Spleen (tissue), 7 donors: ENCODE measurements around the gene MAP4K2.

Experiments used
- POLR2A ChIP-seq, 3 donors: fragments of 450-650 bp; IDR thresholded peaks; one replicate each; pipeline ENCODE4 v1.5.1; 2017; ENCODE audit warnings: antibody characterized with exemption in 3 of 3, mild to moderate bottlenecking in 1 of 3
- POLR2AphosphoS5 ChIP-seq, 3 donors: sonication (generic); formaldehyde crosslinking; IDR thresholded peaks; one replicate each; pipeline ENCODE4 v1.5.1; 2017; ENCODE audit warnings: antibody characterized with exemption in 3 of 3
- TF ChIP-seq, protein P1 (sequence below), 11 experiments: fragments of 200-600 bp in 7 of 11; fragments of 450-650 bp in 4 of 11; sonication (generic) in 4 of 11; IDR thresholded peaks in 8 of 11; conservative IDR thresholded peaks in 3 of 11; 1 replicate in 7 of 11; 2 replicates in 4 of 11; pipeline versions ENCODE4 v1.4.0 to v1.8.0; 2016 to 2021; ENCODE audit warnings: antibody characterized with exemption in 11 of 11, inconsistent platforms in 4 of 11, mild to moderate bottlenecking in 1 of 11
- donor health status: DM: no; HTN: no; CAD: no; lungs with moderate emphysema.
- donor health status: DM: no; HTN: no; CAD: no.
- donor health status: DM: no; HTN: no; CAD: no.

DNA sequence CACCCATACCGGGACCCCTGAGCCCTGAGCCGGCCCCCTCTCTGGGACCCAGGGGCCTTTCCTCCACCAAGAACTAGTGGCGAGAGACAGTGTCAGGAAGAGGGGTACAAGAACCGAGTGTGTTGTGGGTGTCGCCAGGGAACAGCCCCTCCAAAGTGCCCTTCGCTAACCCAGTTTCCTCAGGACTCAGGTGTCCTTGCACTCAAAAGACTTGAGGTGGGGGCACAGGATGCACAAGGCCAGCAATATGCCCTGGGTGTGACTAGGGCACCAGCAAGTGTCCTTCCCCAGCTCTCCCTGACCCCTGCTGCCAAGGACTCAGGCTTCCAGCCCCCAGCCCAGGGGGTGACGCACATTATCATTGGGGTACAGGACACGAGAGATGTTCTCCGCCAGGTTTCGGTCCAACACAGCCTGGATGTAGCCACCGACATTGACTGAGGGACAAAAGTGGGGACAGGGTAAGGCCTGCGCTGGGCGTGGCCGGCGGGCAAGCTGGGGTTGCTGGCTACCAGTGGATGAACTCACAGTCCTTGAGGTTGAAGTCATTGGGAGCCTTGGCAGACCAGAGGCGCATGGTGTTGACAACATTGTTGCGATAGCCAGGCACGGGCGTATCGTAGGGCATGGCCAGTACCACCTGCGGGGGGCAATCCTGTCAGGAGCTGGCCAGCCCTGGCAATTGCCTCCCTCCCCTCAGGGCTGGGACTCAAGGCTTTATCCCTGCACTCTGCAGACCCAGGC is 47.9 kb downstream of the MAP4K2 start:
- TF ChIP-seq, protein P1, sequence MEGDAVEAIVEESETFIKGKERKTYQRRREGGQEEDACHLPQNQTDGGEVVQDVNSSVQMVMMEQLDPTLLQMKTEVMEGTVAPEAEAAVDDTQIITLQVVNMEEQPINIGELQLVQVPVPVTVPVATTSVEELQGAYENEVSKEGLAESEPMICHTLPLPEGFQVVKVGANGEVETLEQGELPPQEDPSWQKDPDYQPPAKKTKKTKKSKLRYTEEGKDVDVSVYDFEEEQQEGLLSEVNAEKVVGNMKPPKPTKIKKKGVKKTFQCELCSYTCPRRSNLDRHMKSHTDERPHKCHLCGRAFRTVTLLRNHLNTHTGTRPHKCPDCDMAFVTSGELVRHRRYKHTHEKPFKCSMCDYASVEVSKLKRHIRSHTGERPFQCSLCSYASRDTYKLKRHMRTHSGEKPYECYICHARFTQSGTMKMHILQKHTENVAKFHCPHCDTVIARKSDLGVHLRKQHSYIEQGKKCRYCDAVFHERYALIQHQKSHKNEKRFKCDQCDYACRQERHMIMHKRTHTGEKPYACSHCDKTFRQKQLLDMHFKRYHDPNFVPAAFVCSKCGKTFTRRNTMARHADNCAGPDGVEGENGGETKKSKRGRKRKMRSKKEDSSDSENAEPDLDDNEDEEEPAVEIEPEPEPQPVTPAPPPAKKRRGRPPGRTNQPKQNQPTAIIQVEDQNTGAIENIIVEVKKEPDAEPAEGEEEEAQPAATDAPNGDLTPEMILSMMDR (IDR thresholded peaks at IDR 0.05 in 8 of 11, conservative IDR thresholded peaks at IDR 0.05 in 3 of 11) = no peak
- TF ChIP-seq POLR2A (IDR thresholded peaks at IDR 0.05) (no peak), POLR2AphosphoS5 (IDR thresholded peaks at IDR 0.05) (no peak)
